ENCODE results near the gene HOXB1.

Gene HOXB1

GRCh38 chr17:48553190-48553547 lies 22.4 kb upstream of the HOXB1 start:
- no peak for DNase-seq
- TF ChIP-seq CTCF (IDR thresholded peaks at IDR 0.05; ENCODE audit: low read depth, low read length), result no peak
- H3K4me3 ChIP-seq (ENCODE audit: low read depth, low read length), result no peak overlapping the region
- H3K9me3 ChIP-seq, result no peaks in the 10 kb centered on the region; the same call in 1 of the 2 replicates
- no peaks in the 10 kb centered on the region for H3K4me1 ChIP-seq
- H3K36me3 ChIP-seq, result no peaks in the 10 kb centered on the region
- H3K27me3 ChIP-seq, result peaks cover 91% of the 10 kb centered on the region

GRCh38 chr17:48552466-48553189 lies 21.8 kb upstream of the HOXB1 start:
- Histone ChIP-seq H3K4me3 (ENCODE audit: low read depth, low read length) (no peak overlapping the region), H3K9me3 (no peaks in the 10 kb centered on the region; the same call in 1 of the 2 replicates), H3K36me3 (no peaks in the 10 kb centered on the region), H3K27me3 (peaks cover 90% of the 10 kb centered on the region), H3K4me1 (no peaks in the 10 kb centered on the region)
- no peak for TF ChIP-seq CTCF (IDR thresholded peaks at IDR 0.05; ENCODE audit: low read depth, low read length)
- DNase-seq, result no peak

GRCh38 chr17:48551596-48552465 lies 21.0 kb upstream of the HOXB1 start:
- Histone ChIP-seq H3K36me3 (no peaks in the 10 kb centered on the region), H3K4me1 (no peaks in the 10 kb centered on the region), H3K4me3 (ENCODE audit: low read depth, low read length) (no peak overlapping the region), H3K27me3 (peaks cover 90% of the 10 kb centered on the region), H3K9me3 (no peaks in the 10 kb centered on the region; the same call in 1 of the 2 replicates)
- TF ChIP-seq CTCF (IDR thresholded peaks at IDR 0.05; ENCODE audit: low read depth, low read length), result no peak
- DNase-seq, result no peak

- no peaks in the 10 kb centered on the region for H3K4me1 ChIP-seq
- peaks cover 90% of the 10 kb centered on the region for H3K27me3 ChIP-seq
- no peak overlapping the region for H3K4me3 ChIP-seq (ENCODE audit: low read depth, low read length)
- no peaks in the 10 kb centered on the region; the same call in 1 of the 2 replicates for H3K9me3 ChIP-seq
- H3K36me3 ChIP-seq, result no peaks in the 10 kb centered on the region
- no peak for DNase-seq
- TF ChIP-seq CTCF (IDR thresholded peaks at IDR 0.05; ENCODE audit: low read depth, low read length), result no peak
These were observed 20.4 kb upstream of the HOXB1 start for GRCh38 chr17:48551214-48551555.

GRCh38 chr17:48550502-48551213 lies 19.8 kb upstream of the HOXB1 start:
- H3K9me3 ChIP-seq, result no peaks in the 10 kb centered on the region; the same call in 1 of the 2 replicates
- H3K4me3 ChIP-seq (ENCODE audit: low read depth, low read length), result no peak overlapping the region
- peaks cover 90% of the 10 kb centered on the region for H3K27me3 ChIP-seq
- H3K4me1 ChIP-seq, result no peaks in the 10 kb centered on the region
- no peak for DNase-seq
- TF ChIP-seq CTCF (IDR thresholded peaks at IDR 0.05; ENCODE audit: low read depth, low read length), result no peak
- H3K36me3 ChIP-seq, result no peaks in the 10 kb centered on the region

Measured in BE2C (cell line).